Activated naive CD8-positive, alpha-beta T cell treated with anti-CD3 and anti-CD28 coated beads for 36 hours (primary cell): Measurements from ENCODE around the gene SAMD4B. TPM values are rescaled to one million over a fixed set of nuclear protein-coding genes. Genes with fewer than 3 reads are reported as not detected.
"Not testable (repeated sequence)": the region's sequence is repeated elsewhere in the genome, so short reads cannot be mapped to it uniquely, and the experiment has no call there.

Experiments used
- DNase-seq: peaks from one replicate; pipeline ENCODE4 v3.0.0; 2021
- H3K27ac Mint-ChIP-seq: one replicate; pipeline ENCODE4 v1.8.0; 2022; ENCODE audit warnings: mild to moderate bottlenecking, moderate library complexity, mixed read lengths
- H3K27me3 Mint-ChIP-seq: one replicate; pipeline ENCODE4 v1.8.0; 2022; ENCODE audit warnings: mild to moderate bottlenecking, mixed read lengths
- H3K36me3 Mint-ChIP-seq: one replicate; pipeline ENCODE4 v1.8.0; 2021; ENCODE audit warnings: mild to moderate bottlenecking, mixed read lengths
- H3K4me1 Mint-ChIP-seq: one replicate; pipeline ENCODE4 v1.8.0; 2021; ENCODE audit warnings: mixed read lengths
- H3K4me3 Mint-ChIP-seq: one replicate; pipeline ENCODE4 v1.8.0; 2022; ENCODE audit warnings: mild to moderate bottlenecking, moderate library complexity, mixed read lengths
- H3K9me3 Mint-ChIP-seq: one replicate; pipeline ENCODE4 v1.8.0; 2022; ENCODE audit warnings: mixed read lengths
- total RNA-seq, 2 experiments: library from RNA; stranded (reverse); gene quantifications; one replicate each; pipeline ENCODE4 v1.2.3, GENCODE V29; 2021

The SAMD4B gene
- total RNA-seq, 2 experiments from 2014 or later = 36.2 to 36.5 TPM

- H3K4me3 Mint-ChIP-seq = peak overlapping the region; percentile 87
Measured at GRCh38 chr19:39340156-39340555, 2.1 kb upstream of the SAMD4B start.

DNA sequence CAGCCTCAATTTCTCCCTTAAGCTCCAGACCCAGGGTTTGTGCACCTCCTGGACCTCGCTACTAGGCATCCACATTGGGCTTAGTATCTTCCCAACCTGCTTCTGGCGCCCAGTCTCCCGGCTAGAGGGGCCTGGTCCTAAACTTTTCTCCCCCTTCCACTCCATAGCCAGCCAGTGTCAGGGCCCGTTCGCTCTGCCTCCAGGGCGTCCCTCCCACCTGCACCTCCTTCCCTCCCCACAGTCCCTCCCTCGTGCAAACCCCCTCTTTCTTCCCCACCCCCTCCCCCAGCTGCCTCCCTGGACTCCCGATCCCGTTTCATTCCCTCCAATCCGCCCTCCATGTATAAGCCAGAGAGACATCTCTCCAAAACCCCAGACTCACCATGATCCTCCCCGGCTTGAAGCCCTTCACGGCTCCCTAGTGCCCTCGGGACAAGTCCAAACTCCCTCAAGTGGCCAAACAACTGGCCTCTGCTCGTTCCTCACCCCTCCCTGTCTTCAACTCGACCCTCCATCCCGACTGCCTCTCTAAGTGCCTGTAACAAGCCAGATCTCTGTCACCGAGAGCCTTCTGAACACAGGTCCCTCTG, 997 bp upstream of the SAMD4B start:
- peak; percentile 26 for DNase-seq
- H3K9me3 Mint-ChIP-seq = no peaks in the 10 kb centered on the region

More at GRCh38 chr19:39340156-39340555, 2.1 kb upstream of the SAMD4B start:
- DNase-seq, H3K27me3 Mint-ChIP-seq, H3K36me3 Mint-ChIP-seq, H3K9me3 Mint-ChIP-seq: not testable (repeated sequence)
- peaks cover 54% of the 10 kb centered on the region for H3K4me1 Mint-ChIP-seq
- peak overlapping the region; percentile 84 for H3K27ac Mint-ChIP-seq

DNA sequence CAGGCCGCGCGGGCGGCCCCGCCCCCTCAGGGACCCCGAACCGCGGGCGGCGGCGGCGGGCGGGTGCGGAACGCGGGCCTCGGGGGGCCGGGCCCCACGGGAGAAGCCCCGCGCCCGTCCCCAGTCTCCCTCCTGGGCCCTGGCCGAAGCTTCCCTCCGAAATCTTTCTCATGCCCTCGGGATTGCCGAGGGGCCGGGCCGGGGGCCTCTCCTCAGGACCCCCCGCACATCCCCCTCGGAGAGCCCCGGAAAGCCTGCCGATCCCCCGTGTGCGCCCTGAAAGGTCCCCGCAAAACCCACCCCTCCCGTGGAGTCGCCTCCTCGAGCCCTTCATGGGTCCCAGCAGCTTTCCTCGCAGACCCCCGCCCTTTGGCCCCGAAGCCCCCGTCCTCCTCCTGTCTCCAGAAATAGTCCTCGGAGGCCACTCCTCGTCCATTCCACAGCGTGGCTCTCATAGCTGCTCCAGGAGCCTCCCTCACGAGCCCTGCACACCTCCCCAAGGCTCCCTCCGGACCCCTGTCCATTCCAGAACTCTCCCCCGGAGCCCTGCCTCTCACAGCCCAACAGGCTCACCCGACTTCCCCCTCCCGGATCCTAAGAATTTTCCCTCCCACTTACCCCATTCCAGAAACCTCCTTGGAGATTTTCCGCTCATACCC, 555 bp downstream of the SAMD4B start:
- H3K27me3 Mint-ChIP-seq = no peaks in the 10 kb centered on the region
- DNase-seq = no peak
- peaks cover 6% of the 10 kb centered on the region for H3K36me3 Mint-ChIP-seq
- H3K27ac Mint-ChIP-seq = peak overlapping the region; percentile 65
- H3K4me1 Mint-ChIP-seq = peaks cover 58% of the 10 kb centered on the region
- H3K4me3 Mint-ChIP-seq = peak overlapping the region; percentile 84
- H3K9me3 Mint-ChIP-seq = no peaks in the 10 kb centered on the region

More for the DNA sequence above, 997 bp upstream of the SAMD4B start:
- H3K27ac Mint-ChIP-seq = peak overlapping the region; percentile 84
- peak overlapping the region; percentile 87 for H3K4me3 Mint-ChIP-seq
- no peaks in the 10 kb centered on the region for H3K27me3 Mint-ChIP-seq
- peaks cover 6% of the 10 kb centered on the region for H3K36me3 Mint-ChIP-seq
- H3K4me1 Mint-ChIP-seq = peaks cover 60% of the 10 kb centered on the region

GRCh38 chr19:39345956-39346355, 3.7 kb downstream of the SAMD4B start:
- H3K27me3 Mint-ChIP-seq = no peaks in the 10 kb centered on the region
- H3K4me3 Mint-ChIP-seq = no peak overlapping the region

DNA sequence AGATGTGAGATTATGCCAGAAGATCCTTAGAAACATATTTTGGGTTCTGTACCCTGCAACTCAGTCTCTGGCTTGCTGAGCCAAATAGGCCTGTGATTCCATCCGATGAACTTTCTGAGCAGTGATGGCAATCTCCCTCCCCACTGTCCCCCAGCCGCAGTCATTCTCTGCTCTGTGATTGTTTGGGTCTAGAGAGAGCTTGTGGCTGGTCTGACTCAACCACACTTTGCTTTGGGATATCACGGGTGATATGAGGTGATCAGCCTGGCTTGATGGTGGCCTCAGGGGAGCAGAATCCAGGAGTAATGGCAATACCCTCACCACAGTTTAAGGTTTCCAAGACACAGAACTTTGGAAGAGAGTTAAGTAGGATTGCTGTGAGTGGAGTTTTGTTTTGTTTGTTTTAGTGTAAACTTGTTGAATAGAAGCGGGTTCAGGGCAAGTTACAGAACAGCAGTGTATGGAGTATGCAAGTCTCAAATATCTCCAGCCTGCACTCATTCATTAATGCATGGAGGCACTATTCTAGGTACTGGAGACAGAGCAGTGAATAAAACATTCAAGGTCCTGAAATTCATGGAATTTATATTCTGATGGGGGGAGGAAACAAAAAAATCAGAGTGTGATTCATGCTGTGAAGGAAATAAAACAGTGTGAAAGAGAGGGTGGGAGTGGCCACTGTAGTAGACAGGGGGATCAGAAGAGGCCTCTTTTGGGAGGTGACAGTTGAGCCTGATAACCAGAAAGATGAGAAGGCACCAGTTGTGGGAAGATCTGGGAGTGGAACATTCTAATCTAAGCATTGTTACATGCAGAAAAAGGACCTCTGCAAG, 5.3 kb downstream of the SAMD4B start:
- H3K4me1 Mint-ChIP-seq = peaks cover 64% of the 10 kb centered on the region
- H3K36me3 Mint-ChIP-seq = peaks cover 20% of the 10 kb centered on the region
- H3K4me3 Mint-ChIP-seq = no peak overlapping the region
- H3K27me3 Mint-ChIP-seq = no peaks in the 10 kb centered on the region
- H3K27ac Mint-ChIP-seq = peak overlapping the region; percentile 21
- no peaks in the 10 kb centered on the region for H3K9me3 Mint-ChIP-seq
- no peak for DNase-seq

More at GRCh38 chr19:39345956-39346355, 3.7 kb downstream of the SAMD4B start:
- peak overlapping the region; percentile 55 for H3K27ac Mint-ChIP-seq
- H3K36me3 Mint-ChIP-seq = peaks cover 14% of the 10 kb centered on the region
- no peak for DNase-seq
- no peaks in the 10 kb centered on the region for H3K9me3 Mint-ChIP-seq
- H3K4me1 Mint-ChIP-seq = peaks cover 50% of the 10 kb centered on the region

- Mint-ChIP-seq H3K4me1 (peaks cover 52% of the 10 kb centered on the region), H3K9me3 (no peaks in the 10 kb centered on the region), H3K4me3 (no peak overlapping the region), H3K27ac (no peak overlapping the region), H3K36me3 (peaks cover 21% of the 10 kb centered on the region), H3K27me3 (no peaks in the 10 kb centered on the region)
- no peak for DNase-seq
Measured at GRCh38 chr19:39349326-39349725, 7.1 kb downstream of the SAMD4B start.

GRCh38 chr19:39350156-39350555, 7.9 kb downstream of the SAMD4B start:
- no peak for DNase-seq
- no peak overlapping the region for H3K27ac Mint-ChIP-seq
- no peaks in the 10 kb centered on the region for H3K27me3 Mint-ChIP-seq
- peaks cover 44% of the 10 kb centered on the region for H3K4me1 Mint-ChIP-seq
- peaks cover 21% of the 10 kb centered on the region for H3K36me3 Mint-ChIP-seq
- no peaks in the 10 kb centered on the region for H3K9me3 Mint-ChIP-seq
- H3K4me3 Mint-ChIP-seq = no peak overlapping the region

- Mint-ChIP-seq H3K27me3 (no peaks in the 10 kb centered on the region), H3K4me1 (peaks cover 34% of the 10 kb centered on the region), H3K27ac (peak overlapping the region; percentile 75), H3K9me3 (no peaks in the 10 kb centered on the region), H3K36me3 (peaks cover 25% of the 10 kb centered on the region), H3K4me3 (no peak overlapping the region)
- DNase-seq = peak; percentile 40
Measured at GRCh38 chr19:39351537-39352064, 9.4 kb downstream of the SAMD4B start.

- Mint-ChIP-seq H3K4me3 (no peak overlapping the region), H3K4me1 (peaks cover 29% of the 10 kb centered on the region), H3K9me3 (no peaks in the 10 kb centered on the region), H3K36me3 (peaks cover 30% of the 10 kb centered on the region), H3K27ac (peak overlapping the region; percentile 75), H3K27me3 (no peaks in the 10 kb centered on the region)
- DNase-seq = no peak
Measured at GRCh38 chr19:39352381-39353255, 10.4 kb downstream of the SAMD4B start.

- DNase-seq = no peak
- Mint-ChIP-seq H3K27me3 (no peaks in the 10 kb centered on the region), H3K36me3 (peaks cover 27% of the 10 kb centered on the region), H3K4me3 (no peak overlapping the region), H3K4me1 (peaks cover 17% of the 10 kb centered on the region), H3K27ac (no peak overlapping the region), H3K9me3 (no peaks in the 10 kb centered on the region)
Measured at GRCh38 chr19:39355253-39355652, 13.0 kb downstream of the SAMD4B start.

- H3K27ac Mint-ChIP-seq = no peak overlapping the region
- no peak overlapping the region for H3K4me3 Mint-ChIP-seq
- peaks cover 26% of the 10 kb centered on the region for H3K36me3 Mint-ChIP-seq
- H3K27me3 Mint-ChIP-seq = no peaks in the 10 kb centered on the region
- no peak for DNase-seq
- H3K4me1 Mint-ChIP-seq = peaks cover 15% of the 10 kb centered on the region
- H3K9me3 Mint-ChIP-seq = no peaks in the 10 kb centered on the region
Measured at GRCh38 chr19:39356073-39356472, 13.9 kb downstream of the SAMD4B start.

GRCh38 chr19:39356647-39357046, 14.4 kb downstream of the SAMD4B start:
- Mint-ChIP-seq H3K27ac (no peak overlapping the region), H3K9me3 (no peaks in the 10 kb centered on the region), H3K4me1 (peaks cover 10% of the 10 kb centered on the region), H3K4me3 (no peak overlapping the region), H3K36me3 (peaks cover 26% of the 10 kb centered on the region), H3K27me3 (no peaks in the 10 kb centered on the region)
- no peak for DNase-seq

- no peaks in the 10 kb centered on the region for H3K27me3 Mint-ChIP-seq
- no peak overlapping the region for H3K27ac Mint-ChIP-seq
- no peaks in the 10 kb centered on the region for H3K9me3 Mint-ChIP-seq
- H3K36me3 Mint-ChIP-seq = peaks cover 18% of the 10 kb centered on the region
- H3K4me3 Mint-ChIP-seq = no peak overlapping the region
- H3K4me1 Mint-ChIP-seq = peaks cover 2% of the 10 kb centered on the region
- DNase-seq = no peak
Measured at GRCh38 chr19:39359026-39359425, 16.8 kb downstream of the SAMD4B start.

GRCh38 chr19:39360599-39360998, 18.4 kb downstream of the SAMD4B start:
- peaks cover 2% of the 10 kb centered on the region for H3K4me1 Mint-ChIP-seq
- no peak overlapping the region for H3K27ac Mint-ChIP-seq
- no peaks in the 10 kb centered on the region for H3K9me3 Mint-ChIP-seq
- H3K4me3 Mint-ChIP-seq = no peak overlapping the region
- H3K36me3 Mint-ChIP-seq = peaks cover 16% of the 10 kb centered on the region
- DNase-seq = no peak
- no peaks in the 10 kb centered on the region for H3K27me3 Mint-ChIP-seq
